ENCODE data around the gene KCNT1.

KCNT1 gene

GRCh38 chr9:135765416-135765815 is 63.4 kb downstream of the KCNT1 start:
- no peak for DNase-seq (ENCODE audit: low read depth in 2 of 2)

- DNase-seq (ENCODE audit: low read depth in 2 of 2), result no peak
These were observed 64.3 kb downstream of the KCNT1 start for GRCh38 chr9:135766251-135766650.

DNA sequence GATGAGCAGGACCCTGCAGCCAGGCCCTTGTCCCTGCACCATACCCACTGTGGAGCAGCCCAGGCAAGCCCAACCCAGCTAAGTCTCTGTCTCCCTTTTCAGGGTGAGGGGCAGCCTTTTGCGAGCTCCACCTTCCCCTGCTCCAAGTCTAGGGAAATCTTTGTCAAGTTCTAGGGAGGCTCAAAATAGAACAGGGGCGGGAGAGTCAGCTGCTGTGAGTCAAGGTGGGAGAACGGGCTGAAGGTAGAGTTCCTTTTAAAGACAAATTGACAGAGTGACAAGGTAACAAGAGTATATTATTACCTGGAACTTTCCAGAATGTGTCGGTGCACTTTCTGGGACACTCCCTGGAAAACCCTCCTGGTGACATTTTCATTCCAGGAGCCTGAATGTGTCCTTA is 64.7 kb downstream of the KCNT1 start:
- no peak for DNase-seq (ENCODE audit: low read depth in 2 of 2)

- no peak for DNase-seq (ENCODE audit: low read depth in 2 of 2)
These were observed 66.7 kb downstream of the KCNT1 start for GRCh38 chr9:135768516-135769218.

DNA sequence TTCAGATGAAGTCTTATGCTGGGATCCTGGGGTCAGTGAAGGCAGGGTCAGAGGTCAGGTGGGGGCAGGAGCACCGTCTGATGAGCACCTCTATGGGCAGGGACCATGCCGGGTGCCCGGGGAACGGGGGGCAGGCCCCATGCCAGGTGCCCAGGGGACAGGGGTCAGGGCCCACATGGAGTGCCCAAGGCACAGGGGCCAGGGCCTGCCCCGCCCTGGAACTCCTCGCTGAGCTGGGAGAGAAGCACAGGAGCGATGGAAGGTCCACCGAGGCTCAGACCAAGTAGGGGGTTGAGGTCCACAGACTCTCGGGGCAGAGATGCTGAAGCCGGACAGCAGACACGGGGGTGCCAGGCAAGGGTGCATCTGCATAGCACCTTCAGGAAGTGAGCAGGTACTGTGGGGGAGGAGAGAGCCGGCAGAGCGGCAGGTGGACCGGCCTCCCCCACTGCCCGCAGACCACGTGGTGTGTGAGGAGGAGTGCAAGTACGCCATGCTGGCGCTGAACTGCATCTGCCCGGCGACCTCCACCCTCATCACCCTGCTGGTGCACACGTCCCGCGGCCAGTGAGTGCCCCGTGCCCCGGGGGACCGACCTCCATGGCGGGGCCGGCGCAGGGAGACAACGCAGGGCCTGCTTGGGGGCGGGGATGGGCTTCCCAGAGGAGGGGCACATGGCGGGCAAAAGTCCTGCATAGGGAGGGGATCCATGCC is 67.7 kb downstream of the KCNT1 start:
- no peak for DNase-seq (ENCODE audit: low read depth in 2 of 2)

DNA sequence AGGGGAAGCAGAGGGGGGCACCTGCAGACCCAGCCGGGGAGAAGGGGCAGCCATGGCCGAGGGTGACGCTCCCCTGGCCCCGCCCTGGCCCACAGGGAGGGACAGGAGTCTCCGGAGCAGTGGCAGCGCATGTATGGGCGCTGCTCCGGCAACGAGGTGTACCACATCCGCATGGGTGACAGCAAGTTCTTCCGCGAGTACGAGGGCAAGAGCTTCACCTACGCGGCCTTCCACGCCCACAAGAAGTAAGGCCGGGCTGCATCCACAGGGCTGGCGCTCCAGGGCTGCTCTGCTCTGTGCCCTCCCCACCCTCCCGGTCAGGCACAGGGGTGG is 68.2 kb downstream of the KCNT1 start:
- no peak for DNase-seq (ENCODE audit: low read depth in 2 of 2)

DNA sequence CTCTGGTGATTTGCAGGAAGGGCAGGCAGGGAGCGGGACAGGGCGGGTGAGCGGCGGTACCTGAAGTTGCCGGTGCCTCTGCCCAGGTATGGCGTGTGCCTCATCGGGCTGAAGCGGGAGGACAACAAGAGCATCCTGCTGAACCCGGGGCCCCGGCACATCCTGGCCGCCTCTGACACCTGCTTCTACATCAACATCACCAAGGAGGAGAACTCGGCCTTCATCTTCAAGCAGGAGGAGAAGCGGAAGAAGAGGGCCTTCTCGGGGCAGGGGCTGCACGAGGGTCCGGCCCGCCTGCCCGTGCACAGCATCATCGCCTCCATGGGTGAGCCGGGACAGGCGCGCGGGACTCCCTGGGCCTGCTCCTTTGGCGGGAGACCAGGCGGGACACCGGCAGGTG is 68.8 kb downstream of the KCNT1 start:
- no peak for DNase-seq (ENCODE audit: low read depth in 2 of 2)

DNA sequence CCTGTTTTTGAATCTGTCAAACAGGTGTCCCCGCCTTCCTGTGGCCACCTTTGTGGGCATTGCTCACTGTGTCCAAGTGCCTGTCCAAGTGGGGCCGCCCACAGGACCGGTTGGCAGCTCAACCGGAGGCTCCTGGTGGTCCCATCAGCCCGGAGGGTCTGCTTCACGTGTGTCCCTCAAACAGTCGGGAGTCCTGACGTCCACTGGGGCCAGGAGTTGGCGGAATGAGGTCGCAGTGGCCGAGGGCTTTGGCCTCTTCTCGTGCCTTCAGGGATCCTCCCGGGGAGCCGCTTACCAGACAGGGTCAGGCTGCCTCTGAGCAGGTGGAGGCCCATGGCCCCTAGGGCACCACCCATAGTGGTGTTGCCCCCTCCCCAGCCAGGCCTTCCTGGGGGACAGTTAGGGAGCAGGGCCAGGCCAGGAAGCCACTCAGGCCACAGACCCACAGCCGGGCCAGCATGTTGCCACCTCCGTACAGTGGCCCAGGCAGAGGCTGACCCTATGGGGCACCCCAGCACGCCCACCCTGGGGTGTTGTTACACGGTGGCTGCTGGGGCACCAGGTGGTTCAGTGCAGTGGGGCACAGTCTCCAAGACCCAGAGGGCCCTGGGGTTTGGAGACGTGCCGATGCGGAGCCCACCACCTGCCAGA is 69.5 kb downstream of the KCNT1 start:
- no peak for DNase-seq (ENCODE audit: low read depth in 2 of 2)

- DNase-seq (ENCODE audit: low read depth in 2 of 2), result no peak
These were observed 70.2 kb downstream of the KCNT1 start for GRCh38 chr9:135772056-135772646.

DNA sequence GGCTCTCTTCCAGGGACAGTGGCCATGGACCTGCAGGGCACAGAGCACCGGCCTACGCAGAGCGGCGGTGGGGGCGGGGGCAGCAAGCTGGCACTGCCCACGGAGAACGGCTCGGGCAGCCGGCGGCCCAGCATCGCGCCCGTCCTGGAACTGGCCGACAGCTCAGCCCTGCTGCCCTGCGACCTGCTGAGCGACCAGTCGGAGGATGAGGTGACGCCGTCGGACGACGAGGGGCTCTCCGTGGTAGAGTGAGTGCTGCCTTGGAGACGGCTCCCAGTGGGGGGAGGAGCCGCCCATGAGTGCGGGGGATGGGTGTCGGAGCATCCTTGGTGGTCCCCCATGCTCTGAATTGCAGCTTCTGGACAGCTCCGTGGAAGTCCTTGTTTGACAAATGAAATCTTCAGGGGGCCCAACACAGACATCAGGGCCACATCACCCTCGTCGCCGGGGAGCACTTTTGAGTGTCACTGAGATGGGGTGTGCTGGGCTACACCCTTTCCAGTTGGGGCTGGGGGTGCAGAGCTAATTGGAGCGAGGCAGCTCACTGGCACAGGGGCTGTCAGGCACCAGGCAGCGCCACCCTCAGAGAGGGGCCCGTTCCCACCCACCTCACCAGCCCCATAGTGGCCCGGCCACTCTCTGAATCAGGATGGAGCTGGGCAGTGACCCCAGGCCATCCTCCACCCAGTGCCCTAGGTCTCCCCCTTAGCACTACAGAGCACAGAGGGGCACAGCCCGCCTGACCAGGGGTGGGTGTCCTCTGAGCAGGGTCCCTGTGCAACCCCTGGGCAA is 70.9 kb downstream of the KCNT1 start:
- no peak for DNase-seq (ENCODE audit: low read depth in 2 of 2)

- no peak for DNase-seq (ENCODE audit: low read depth in 2 of 2)
These were observed 71.7 kb downstream of the KCNT1 start for GRCh38 chr9:135773530-135774238.

GRCh38 chr9:135774239-135774747 is 72.3 kb downstream of the KCNT1 start:
- no peak for DNase-seq (ENCODE audit: low read depth in 2 of 2)

GRCh38 chr9:135774794-135775525 is 73.0 kb downstream of the KCNT1 start:
- DNase-seq (ENCODE audit: low read depth in 2 of 2), result no peak

DNA sequence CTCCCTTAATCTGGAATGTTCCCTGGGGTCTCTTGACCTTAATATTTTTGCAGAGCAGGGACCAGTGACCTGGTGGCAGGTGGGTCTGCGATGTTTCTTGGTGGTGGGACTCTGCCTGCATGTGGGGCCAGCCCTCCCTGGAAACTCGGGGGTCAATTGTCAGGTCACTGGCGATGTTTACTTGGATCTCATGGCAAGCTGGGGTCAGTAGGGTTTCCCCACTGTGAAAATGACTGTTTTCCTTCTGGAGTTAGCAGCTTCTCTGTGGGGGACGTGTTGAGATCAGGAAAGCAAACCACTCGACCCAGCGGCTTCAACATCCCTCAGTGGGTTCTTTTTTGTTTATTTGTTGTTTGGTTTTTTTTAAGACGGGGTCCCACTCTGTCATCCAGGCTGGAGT is 73.9 kb downstream of the KCNT1 start:
- no peak for DNase-seq (ENCODE audit: low read depth in 2 of 2)

DNA sequence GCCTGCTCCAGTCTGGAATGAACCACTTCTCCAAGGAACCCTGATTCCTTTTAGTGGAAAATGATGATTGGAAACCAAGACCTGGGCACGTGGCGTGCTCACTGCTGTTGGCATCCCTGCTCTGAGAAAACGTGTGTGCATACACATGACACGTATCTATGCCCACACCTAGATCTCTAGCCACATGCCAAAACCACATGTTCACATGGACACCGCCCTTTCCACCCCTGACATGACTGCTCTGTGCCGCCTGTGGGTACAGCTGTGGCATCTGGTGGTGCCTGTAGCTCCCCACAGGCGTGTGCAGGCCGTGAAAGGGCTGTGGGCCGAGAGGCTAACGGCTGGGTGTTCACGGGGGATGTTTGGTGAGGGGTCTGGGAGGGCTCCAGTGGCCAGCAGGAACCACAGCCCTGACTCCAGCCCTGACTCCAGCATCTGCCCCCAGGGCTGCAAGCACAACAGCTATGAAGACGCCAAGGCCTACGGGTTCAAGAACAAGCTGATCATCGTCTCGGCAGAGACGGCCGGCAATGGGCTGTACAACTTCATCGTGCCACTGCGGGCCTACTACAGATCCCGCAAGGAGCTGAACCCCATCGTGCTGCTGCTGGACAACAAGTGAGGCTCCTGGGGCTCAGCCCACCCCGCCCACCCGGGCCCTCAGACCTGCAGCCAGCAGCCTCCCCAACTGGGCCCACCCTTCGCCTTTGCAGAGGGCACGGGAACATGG is 75.1 kb downstream of the KCNT1 start:
- DNase-seq (ENCODE audit: low read depth in 2 of 2), result no peak

- no peak for DNase-seq (ENCODE audit: low read depth in 2 of 2)
These were observed 75.7 kb downstream of the KCNT1 start for GRCh38 chr9:135777623-135778177.

- no peak for DNase-seq (ENCODE audit: low read depth in 2 of 2)
These were observed 76.4 kb downstream of the KCNT1 start for GRCh38 chr9:135778421-135778820.

DNA sequence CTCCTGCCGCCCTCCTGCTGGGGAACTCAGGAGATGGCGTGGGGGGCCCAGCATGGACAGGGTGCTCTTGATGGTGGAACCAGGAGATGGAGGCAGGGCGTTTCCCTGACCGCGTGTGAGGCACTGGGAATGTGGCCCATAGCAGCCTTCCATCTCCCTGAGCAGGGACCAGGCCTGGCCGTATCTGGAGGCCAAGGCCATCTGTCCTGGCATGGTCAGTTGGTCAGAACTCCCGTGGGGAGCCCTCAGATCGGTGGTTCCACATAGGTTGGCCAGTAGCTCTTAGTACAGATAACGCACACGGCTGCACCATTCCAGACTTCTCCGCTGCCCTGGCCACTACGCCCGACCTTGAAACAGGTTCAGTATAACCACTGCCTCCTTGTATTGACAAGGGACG is 77.6 kb downstream of the KCNT1 start:
- DNase-seq (ENCODE audit: low read depth in 2 of 2), result no peak

DNA sequence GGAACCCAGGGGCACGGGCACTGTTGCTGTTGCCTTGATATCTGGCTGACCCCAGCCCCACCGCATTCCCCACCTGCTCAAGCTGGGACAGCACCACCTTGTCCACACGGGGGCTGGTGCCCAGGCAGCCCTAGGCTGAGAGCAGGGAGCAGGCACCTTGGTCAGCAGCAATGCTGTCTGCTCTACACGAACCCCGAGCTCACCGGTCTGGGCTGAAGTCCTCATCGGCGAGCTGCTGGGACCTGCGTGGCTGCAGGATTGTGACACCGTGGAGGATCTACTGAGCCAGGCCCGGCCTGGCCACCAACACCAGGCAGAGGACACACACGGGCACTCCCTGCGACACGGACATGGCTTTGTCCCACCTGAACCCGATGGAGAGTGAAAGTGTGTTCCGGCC is 78.1 kb downstream of the KCNT1 start:
- DNase-seq (ENCODE audit: low read depth in 2 of 2), result no peak

Measured in activated CD8-positive, alpha-beta memory T cell treated with anti-CD3 and anti-CD28 coated beads for 4 hours (primary cell).